Body of pancreas (tissue), 4 donors: ENCODE results near the gene LMBRD2.

Experiments used
- POLR2A ChIP-seq, 3 donors: fragments of 450-650 bp; IDR thresholded peaks; one replicate each; pipeline ENCODE4 v1.6.1; 2016; ENCODE audit warnings: antibody characterized with exemption in 3 of 3, mild to moderate bottlenecking in 2 of 3
- TF ChIP-seq, protein P1 (sequence below), 7 experiments: fragments of 450-650 bp in 4 of 7; fragments of 200-600 bp in 3 of 7; sonication (generic) in 3 of 7; IDR thresholded peaks; one replicate each; pipeline ENCODE4 v1.5.1; 2016 to 2019; ENCODE audit warnings: antibody characterized with exemption in 7 of 7

GRCh38 chr5:36168737-36169136, 17.1 kb upstream of the LMBRD2 start:
- TF ChIP-seq, protein P1, sequence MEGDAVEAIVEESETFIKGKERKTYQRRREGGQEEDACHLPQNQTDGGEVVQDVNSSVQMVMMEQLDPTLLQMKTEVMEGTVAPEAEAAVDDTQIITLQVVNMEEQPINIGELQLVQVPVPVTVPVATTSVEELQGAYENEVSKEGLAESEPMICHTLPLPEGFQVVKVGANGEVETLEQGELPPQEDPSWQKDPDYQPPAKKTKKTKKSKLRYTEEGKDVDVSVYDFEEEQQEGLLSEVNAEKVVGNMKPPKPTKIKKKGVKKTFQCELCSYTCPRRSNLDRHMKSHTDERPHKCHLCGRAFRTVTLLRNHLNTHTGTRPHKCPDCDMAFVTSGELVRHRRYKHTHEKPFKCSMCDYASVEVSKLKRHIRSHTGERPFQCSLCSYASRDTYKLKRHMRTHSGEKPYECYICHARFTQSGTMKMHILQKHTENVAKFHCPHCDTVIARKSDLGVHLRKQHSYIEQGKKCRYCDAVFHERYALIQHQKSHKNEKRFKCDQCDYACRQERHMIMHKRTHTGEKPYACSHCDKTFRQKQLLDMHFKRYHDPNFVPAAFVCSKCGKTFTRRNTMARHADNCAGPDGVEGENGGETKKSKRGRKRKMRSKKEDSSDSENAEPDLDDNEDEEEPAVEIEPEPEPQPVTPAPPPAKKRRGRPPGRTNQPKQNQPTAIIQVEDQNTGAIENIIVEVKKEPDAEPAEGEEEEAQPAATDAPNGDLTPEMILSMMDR (IDR thresholded peaks at IDR 0.05), result no peak
- no peak for TF ChIP-seq POLR2A (IDR thresholded peaks at IDR 0.05)
